ENCODE data around the gene IER5.

Gene IER5

DNA sequence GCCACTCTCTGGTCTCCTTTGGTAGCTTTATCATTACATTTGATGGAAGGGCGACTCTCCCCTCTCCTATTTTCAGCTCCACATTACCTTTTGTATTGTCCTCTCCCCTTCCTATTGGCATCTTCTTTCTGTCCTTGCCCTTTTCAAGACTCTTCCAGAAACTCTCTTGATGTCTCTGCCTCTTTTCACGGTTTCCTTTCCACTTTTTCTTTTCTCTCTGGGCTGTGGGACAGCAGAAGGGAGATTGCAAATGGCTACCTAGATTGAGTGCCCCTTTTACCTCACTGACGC is 17.5 kb downstream of the IER5 start:
- TF ChIP-seq CTCF (IDR thresholded peaks at IDR 0.05; ENCODE audit: low read depth, low read length) = no peak
- H3K4me3 ChIP-seq (replicated peaks in 1 of 2; ENCODE audit: low read depth in 2 of 2, low read length in 2 of 2) = no peak overlapping the region
- no peak for DNase-seq (ENCODE audit: low read depth in 2 of 2)

GRCh38 chr1:181106479-181106878 is 18.0 kb downstream of the IER5 start:
- TF ChIP-seq CTCF (IDR thresholded peaks at IDR 0.05; ENCODE audit: low read depth, low read length) = no peak
- no peak overlapping the region for H3K4me3 ChIP-seq (replicated peaks in 1 of 2; ENCODE audit: low read depth in 2 of 2, low read length in 2 of 2)
- no peak for DNase-seq (ENCODE audit: low read depth in 2 of 2)

- no peak for TF ChIP-seq CTCF (IDR thresholded peaks at IDR 0.05; ENCODE audit: low read depth, low read length)
- H3K4me3 ChIP-seq (replicated peaks in 1 of 2; ENCODE audit: low read depth in 2 of 2, low read length in 2 of 2) = no peak overlapping the region
- no peak for DNase-seq (ENCODE audit: low read depth in 2 of 2)
Measured at GRCh38 chr1:181107711-181108110, 19.2 kb downstream of the IER5 start.

DNA sequence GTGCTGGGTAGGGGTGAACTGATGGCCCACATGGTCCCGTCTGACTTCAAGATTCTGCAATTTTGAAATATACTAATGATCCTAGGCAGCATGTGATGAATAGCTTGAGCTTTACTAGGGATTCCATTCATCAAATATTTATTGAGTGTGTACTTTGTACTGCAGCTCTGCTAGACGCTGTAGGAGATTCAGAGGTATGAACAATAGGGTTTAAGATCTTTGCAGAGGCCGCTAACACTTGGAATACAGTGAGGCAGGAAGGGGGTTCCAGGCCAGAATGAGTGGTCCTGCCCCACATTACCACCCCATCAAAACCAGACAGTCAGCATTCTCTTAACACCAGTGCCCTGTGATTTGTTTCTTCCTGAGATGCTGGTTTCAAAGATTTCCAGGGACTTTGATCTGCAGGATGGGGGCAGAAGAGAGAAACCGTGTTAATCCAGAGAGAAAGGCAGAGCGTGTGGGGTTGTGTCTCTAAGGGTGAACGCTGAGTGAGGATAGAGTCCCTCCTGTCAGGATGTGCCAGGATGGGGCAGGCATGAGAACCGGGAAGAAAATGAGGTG is 19.9 kb downstream of the IER5 start:
- no peak overlapping the region for H3K4me3 ChIP-seq (replicated peaks in 1 of 2; ENCODE audit: low read depth in 2 of 2, low read length in 2 of 2)
- no peak for DNase-seq (ENCODE audit: low read depth in 2 of 2)
- no peak for TF ChIP-seq CTCF (IDR thresholded peaks at IDR 0.05; ENCODE audit: low read depth, low read length)

DNA sequence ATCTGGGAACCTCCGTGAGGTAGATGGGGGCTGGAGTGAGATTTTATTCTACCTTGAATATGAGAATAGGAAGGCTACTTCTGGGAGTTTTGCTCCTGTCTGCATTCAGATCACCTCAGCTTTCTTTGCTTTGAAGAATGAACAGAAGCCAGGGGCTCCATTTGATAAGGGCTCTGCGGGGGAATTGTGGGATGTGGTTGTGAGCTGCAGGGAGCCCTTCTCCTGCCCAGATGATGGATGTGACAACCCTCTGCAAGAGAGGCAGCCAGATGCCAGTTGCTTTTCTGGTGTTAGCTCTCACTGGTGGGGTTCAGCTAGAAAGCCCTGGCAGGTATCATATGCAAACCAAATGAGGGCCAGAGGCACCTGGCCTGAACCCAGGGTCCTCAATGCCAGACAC is 21.5 kb downstream of the IER5 start:
- H3K4me3 ChIP-seq (replicated peaks in 1 of 2; ENCODE audit: low read depth in 2 of 2, low read length in 2 of 2) = no peak overlapping the region
- no peak for TF ChIP-seq CTCF (IDR thresholded peaks at IDR 0.05; ENCODE audit: low read depth, low read length)
- no peak for DNase-seq (ENCODE audit: low read depth in 2 of 2)

- no peak for TF ChIP-seq CTCF (IDR thresholded peaks at IDR 0.05; ENCODE audit: low read depth, low read length)
- DNase-seq (ENCODE audit: low read depth in 2 of 2) = peak in 1 of 2 donors; percentile 83
- H3K4me3 ChIP-seq (replicated peaks in 1 of 2; ENCODE audit: low read depth in 2 of 2, low read length in 2 of 2) = no peak overlapping the region
Measured at GRCh38 chr1:181111559-181111958, 23.1 kb downstream of the IER5 start.
